ENCODE results near the gene ORAI2. TPM values are rescaled to one million over a fixed set of nuclear protein-coding genes. Genes with fewer than 3 reads are reported as not detected.

Gene ORAI2
- total RNA-seq, 1 donor from 2014 or later = 29.7 TPM

- Histone ChIP-seq H3K4me1 (peaks cover 40% of the 10 kb centered on the region), H3K27me3 (ENCODE audit: low read depth) (no peaks in the 10 kb centered on the region), H3K27ac (no peak overlapping the region), H3K36me3 (peaks cover 19% of the 10 kb centered on the region), H3K9me3 (no peaks in the 10 kb centered on the region), H3K4me3 (no peak overlapping the region)
- DNase-seq (no peak), ATAC-seq (no peak)
- intact Hi-C loops (cut with DNase I) = no loop called here
- TF ChIP-seq CTCF (IDR thresholded peaks at IDR 0.05) = no peak
These were observed 4.1 kb upstream of the ORAI2 start for GRCh38 chr7:102429141-102429899.

DNA sequence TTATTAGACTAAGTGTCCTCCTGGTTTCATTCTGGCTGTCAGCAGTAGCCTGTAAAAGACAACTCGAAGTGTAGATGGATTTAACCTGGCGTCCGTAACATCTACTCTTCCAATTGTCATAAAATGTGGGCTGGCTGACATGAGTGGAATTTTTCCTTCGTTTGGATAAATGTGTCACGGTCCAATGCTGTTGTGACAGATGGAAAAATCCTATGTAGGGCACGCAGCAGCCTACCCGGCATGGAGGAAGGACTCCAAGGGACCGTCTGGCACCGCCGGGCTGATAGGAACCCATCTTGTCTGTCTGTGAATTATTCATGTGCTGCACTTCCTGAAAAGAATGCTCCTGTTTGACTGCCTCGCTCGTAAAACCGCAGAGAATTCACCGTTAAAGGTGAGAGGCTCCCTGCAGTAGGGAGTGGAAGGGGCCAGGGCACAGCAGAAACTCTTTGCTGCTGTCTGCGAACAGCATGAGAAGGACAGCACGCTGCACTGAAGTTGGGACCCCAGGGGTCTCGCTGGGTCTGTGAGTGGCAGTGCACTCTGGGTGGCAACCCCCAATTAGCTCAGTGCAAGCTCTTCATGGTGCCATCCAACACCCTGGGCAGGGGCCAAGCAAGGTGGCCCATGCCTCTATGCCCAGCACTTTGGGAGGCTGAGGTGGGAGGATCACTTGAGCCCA lies 1.6 kb upstream of the ORAI2 start:
- Histone ChIP-seq H3K27ac (peak overlapping the region; percentile 79), H3K36me3 (no peaks in the 10 kb centered on the region), H3K4me3 (no peak overlapping the region), H3K4me1 (peaks cover 37% of the 10 kb centered on the region), H3K9me3 (no peaks in the 10 kb centered on the region), H3K27me3 (ENCODE audit: low read depth) (no peaks in the 10 kb centered on the region)
- no peak for DNase-seq
- no peak for TF ChIP-seq CTCF (IDR thresholded peaks at IDR 0.05)
- intact Hi-C loops (cut with DNase I) = no loop called here
- ATAC-seq = no peak

GRCh38 chr7:102432442-102433218 lies 745 bp upstream of the ORAI2 start:
- Histone ChIP-seq H3K27me3 (ENCODE audit: low read depth) (no peaks in the 10 kb centered on the region), H3K27ac (peak overlapping the region; percentile 79), H3K36me3 (no peaks in the 10 kb centered on the region), H3K4me3 (peak overlapping the region; percentile 84), H3K9me3 (no peaks in the 10 kb centered on the region), H3K4me1 (peaks cover 30% of the 10 kb centered on the region)
- no peak for DNase-seq
- peak; percentile 34 to 49 for ATAC-seq
- intact Hi-C loops (cut with DNase I) = no loop called here
- TF ChIP-seq CTCF (IDR thresholded peaks at IDR 0.05) = no peak

DNA sequence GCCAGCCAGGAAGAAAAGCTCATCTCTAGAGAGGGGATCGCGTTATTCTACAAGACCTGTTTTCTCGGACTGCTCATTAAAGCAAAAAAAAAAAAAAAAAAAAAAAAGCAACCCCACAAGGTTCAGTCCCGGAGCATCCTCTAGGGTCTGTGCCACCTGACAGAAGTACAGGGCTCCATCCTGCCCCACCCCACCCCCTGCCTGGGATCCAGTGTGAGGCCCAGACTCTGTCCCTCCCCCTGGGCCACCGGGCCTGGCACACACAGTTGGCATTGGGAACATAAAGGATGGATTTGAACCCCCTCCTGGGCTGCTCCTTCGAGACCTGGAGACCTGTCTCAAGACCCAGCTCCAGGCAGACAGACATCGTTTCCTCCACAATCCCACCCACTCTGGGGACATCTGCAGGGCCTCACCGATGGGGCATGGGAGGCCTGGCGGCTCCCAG lies 688 bp downstream of the ORAI2 start:
- H3K4me1 ChIP-seq = peaks cover 30% of the 10 kb centered on the region
- peak overlapping the region; percentile 83 for H3K27ac ChIP-seq
- ATAC-seq = peak; percentile 10 to 20
- TF ChIP-seq CTCF (IDR thresholded peaks at IDR 0.05) = no peak
- DNase-seq = no peak
- intact Hi-C loops (cut with DNase I) = no loop called here
- peak overlapping the region; percentile 84 for H3K4me3 ChIP-seq
- H3K9me3 ChIP-seq = no peaks in the 10 kb centered on the region
- H3K27me3 ChIP-seq (ENCODE audit: low read depth) = no peaks in the 10 kb centered on the region
- peaks cover 4% of the 10 kb centered on the region for H3K36me3 ChIP-seq

- Histone ChIP-seq H3K36me3 (peaks cover 7% of the 10 kb centered on the region), H3K27me3 (ENCODE audit: low read depth) (no peaks in the 10 kb centered on the region), H3K4me3 (no peak overlapping the region), H3K9me3 (no peaks in the 10 kb centered on the region), H3K4me1 (peaks cover 30% of the 10 kb centered on the region), H3K27ac (no peak overlapping the region)
- DNase-seq (no peak), ATAC-seq (no peak)
- intact Hi-C loops (cut with DNase I) = no loop called here
- no peak for TF ChIP-seq CTCF (IDR thresholded peaks at IDR 0.05)
These were observed 2.7 kb downstream of the ORAI2 start for GRCh38 chr7:102436118-102436517.

Data from lower lobe of right lung (tissue), 2 donors.